Right atrium auricular region (tissue), 2 donors: Measurements from ENCODE around the gene CHRNB1. TPM values are rescaled to one million over a fixed set of nuclear protein-coding genes. Genes with fewer than 3 reads are reported as not detected.

Experiments
- DNase-seq: peaks from one replicate; pipeline ENCODE4 v3.0.0-alpha.2; 2019; ENCODE audit warnings: low spot score
- H3K27ac ChIP-seq, 2 donors: fragments of 200-600 bp; sonication (generic); 1 replicate in 1 of 2; 2 replicates in 1 of 2; pipeline ENCODE4 v1.5.1; 2016 to 2019
- H3K27me3 ChIP-seq, 2 donors: fragments of 200-600 bp; sonication (generic); one replicate each; pipeline versions ENCODE4 v1.5.1 to v1.6.0; 2017 to 2019
- H3K36me3 ChIP-seq: fragments of 200-600 bp; sonication (generic); one replicate; pipeline ENCODE4 v1.5.1; 2016
- H3K4me1 ChIP-seq, 2 donors: fragments of 200-600 bp; sonication (generic); one replicate each; pipeline versions ENCODE4 v1.5.1 to v1.6.0; 2017 to 2019
- H3K4me3 ChIP-seq, 2 donors: fragments of 200-600 bp; sonication (generic); 1 replicate in 1 of 2; 2 replicates in 1 of 2; pipeline ENCODE4 v1.5.1; 2017 to 2019; ENCODE audit warnings: mild to moderate bottlenecking in 1 of 2, moderate library complexity in 1 of 2
- H3K9me3 ChIP-seq, 2 donors: fragments of 200-600 bp; sonication (generic); one replicate each; pipeline ENCODE4 v1.5.1; 2019
- total RNA-seq, 2 donors: library from RNA; depleted of rRNA; stranded (reverse); fragments of >200 nt; gene quantifications; one replicate each; pipeline ENCODE4 v1.1.0, GENCODE V29; 2016
- TF ChIP-seq, protein P1 (sequence below), 2 donors: fragments of 200-600 bp; sonication (generic); IDR thresholded peaks; one replicate each; pipeline ENCODE4 v1.5.1; 2019; ENCODE audit warnings: antibody characterized with exemption in 2 of 2

CHRNB1 gene
- total RNA-seq, 2 donors from 2014 or later: 15.8 to 19.0 TPM

DNA sequence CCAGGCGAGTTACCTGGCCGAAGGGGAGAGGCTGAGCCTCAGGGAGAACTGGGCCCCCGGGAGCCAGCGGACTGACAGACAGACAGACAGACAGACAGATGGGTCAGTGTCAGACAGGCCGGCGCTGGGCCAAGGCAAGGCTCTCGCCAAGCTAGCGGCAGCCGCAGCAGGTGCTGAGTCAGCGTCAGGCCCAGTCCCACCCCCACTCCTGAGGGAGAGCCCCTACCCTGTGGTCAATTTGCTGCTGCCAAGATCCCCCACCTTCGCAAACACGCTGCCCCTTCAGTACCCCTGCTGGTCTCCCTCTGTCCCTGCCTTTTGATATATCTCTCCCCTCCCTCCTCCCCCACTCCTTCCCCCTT, 4.0 kb upstream of the CHRNB1 start:
- Histone ChIP-seq H3K4me3 (peak overlapping the region in 1 of 2 donors; percentile 56), H3K9me3 (no peaks in the 10 kb centered on the region), H3K27ac (peak overlapping the region; percentile 83 to 84), H3K4me1 (peaks cover 0 to 67% of the 10 kb centered on the region in 2 donors), H3K36me3 (no peaks in the 10 kb centered on the region), H3K27me3 (peaks cover 0 to 9% of the 10 kb centered on the region in 2 donors)
- DNase-seq: no peak
- TF ChIP-seq, protein P1, sequence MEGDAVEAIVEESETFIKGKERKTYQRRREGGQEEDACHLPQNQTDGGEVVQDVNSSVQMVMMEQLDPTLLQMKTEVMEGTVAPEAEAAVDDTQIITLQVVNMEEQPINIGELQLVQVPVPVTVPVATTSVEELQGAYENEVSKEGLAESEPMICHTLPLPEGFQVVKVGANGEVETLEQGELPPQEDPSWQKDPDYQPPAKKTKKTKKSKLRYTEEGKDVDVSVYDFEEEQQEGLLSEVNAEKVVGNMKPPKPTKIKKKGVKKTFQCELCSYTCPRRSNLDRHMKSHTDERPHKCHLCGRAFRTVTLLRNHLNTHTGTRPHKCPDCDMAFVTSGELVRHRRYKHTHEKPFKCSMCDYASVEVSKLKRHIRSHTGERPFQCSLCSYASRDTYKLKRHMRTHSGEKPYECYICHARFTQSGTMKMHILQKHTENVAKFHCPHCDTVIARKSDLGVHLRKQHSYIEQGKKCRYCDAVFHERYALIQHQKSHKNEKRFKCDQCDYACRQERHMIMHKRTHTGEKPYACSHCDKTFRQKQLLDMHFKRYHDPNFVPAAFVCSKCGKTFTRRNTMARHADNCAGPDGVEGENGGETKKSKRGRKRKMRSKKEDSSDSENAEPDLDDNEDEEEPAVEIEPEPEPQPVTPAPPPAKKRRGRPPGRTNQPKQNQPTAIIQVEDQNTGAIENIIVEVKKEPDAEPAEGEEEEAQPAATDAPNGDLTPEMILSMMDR (IDR thresholded peaks at IDR 0.05): no peak

DNA sequence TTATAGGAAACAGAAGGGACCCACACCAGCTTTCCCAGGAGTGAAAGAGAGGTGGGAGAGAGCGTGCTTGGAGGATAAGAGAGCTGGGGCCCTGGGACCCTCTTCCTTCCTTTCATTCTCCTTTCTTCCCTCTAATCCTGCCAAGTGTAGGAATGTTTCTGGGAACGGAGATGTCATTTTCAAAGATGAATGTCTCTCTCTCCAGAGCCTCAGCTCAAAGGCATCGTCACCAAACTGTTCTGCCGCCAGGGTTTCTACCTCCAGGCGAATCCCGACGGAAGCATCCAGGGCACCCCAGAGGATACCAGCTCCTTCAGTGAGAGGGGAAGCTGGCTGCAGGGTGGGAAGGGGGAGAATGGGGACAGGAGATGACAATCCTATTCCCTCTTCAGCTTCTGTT, 3.6 kb upstream of the CHRNB1 start:
- Histone ChIP-seq H3K9me3 (no peaks in the 10 kb centered on the region), H3K27me3 (peaks cover 0 to 9% of the 10 kb centered on the region in 2 donors), H3K4me3 (no peak overlapping the region), H3K36me3 (no peaks in the 10 kb centered on the region), H3K27ac (peak overlapping the region; percentile 83 to 84), H3K4me1 (peaks cover 0 to 64% of the 10 kb centered on the region in 2 donors)
- no peak for DNase-seq
- TF ChIP-seq, protein P1 (IDR thresholded peaks at IDR 0.05): no peak

DNA sequence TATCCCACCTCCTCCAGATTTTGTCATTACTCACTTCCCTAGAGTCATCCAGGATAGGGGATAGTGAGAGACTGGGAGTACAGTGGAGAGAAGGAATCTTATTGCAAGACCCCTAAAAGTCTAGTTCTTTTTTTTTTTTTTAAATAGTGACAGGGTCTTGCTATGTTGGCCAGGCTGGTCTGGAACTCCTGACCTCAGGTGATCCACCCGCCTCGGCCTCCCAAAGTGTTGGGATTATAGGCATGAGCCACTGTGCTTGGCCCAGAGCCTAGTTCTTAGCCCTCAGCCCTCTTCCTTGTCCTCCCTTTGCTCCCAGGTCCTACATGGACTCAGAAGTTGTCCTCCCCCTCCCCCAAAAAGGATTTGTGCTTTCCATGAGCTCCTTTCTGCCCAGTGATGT, 2.7 kb upstream of the CHRNB1 start:
- H3K4me1 ChIP-seq: peaks cover 0 to 61% of the 10 kb centered on the region in 2 donors
- H3K27me3 ChIP-seq: peaks cover 0 to 9% of the 10 kb centered on the region in 2 donors
- H3K4me3 ChIP-seq: no peak overlapping the region
- TF ChIP-seq, protein P1 (IDR thresholded peaks at IDR 0.05): no peak
- H3K36me3 ChIP-seq: no peaks in the 10 kb centered on the region
- no peak for DNase-seq
- no peaks in the 10 kb centered on the region for H3K9me3 ChIP-seq
- H3K27ac ChIP-seq: no peak overlapping the region

- H3K4me1 ChIP-seq: peaks cover 0 to 45% of the 10 kb centered on the region in 2 donors
- H3K27me3 ChIP-seq: peaks cover 0 to 9% of the 10 kb centered on the region in 2 donors
- TF ChIP-seq, protein P1 (IDR thresholded peaks at IDR 0.05): no peak
- peak overlapping the region; percentile 85 to 88 for H3K27ac ChIP-seq
- H3K36me3 ChIP-seq: no peaks in the 10 kb centered on the region
- no peak for DNase-seq
- no peaks in the 10 kb centered on the region for H3K9me3 ChIP-seq
- H3K4me3 ChIP-seq: no peak overlapping the region
Measured at GRCh38 chr17:7443499-7444485, 1.1 kb upstream of the CHRNB1 start.

DNA sequence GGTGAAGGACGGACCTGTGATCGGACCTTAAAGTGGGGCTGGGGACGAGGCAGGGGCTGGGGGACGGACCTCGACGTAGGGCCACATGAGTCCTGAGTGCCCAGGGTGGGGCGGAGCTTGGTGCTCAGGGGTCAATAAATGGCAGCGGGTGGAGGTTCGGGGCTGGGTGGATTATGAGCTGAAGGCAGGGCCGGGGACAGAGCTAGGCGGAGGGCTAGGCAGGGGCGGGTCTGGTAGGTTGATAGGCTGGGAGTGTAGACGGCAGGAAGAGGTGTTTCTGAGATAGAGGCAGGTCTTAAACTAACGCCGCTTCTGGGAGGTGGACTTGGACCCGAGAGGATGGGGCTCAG, 733 bp downstream of the CHRNB1 start:
- Histone ChIP-seq H3K27ac (peak overlapping the region; percentile 85 to 88), H3K4me1 (peaks cover 0 to 27% of the 10 kb centered on the region in 2 donors), H3K9me3 (no peaks in the 10 kb centered on the region), H3K36me3 (no peaks in the 10 kb centered on the region), H3K4me3 (peak overlapping the region; percentile 44 to 59), H3K27me3 (no peaks in the 10 kb centered on the region)
- TF ChIP-seq, protein P1 (IDR thresholded peaks at IDR 0.05): no peak
- no peak for DNase-seq
